Activated naive CD4-positive, alpha-beta T cell (primary cell): ENCODE measurements around the gene NF1.
"Not testable (repeated sequence)": the region's sequence is repeated elsewhere in the genome, so short reads cannot be mapped to it uniquely, and the experiment has no call there.

ENCODE experiments used
- DNase-seq, 4 experiments: peaks; one replicate each; lab custom pipeline; 2025; lab: John Stamatoyannopoulos, UW

Gene NF1

GRCh38 chr17:31254654-31255053 is 159.9 kb downstream of the NF1 start:
- no peak for DNase-seq

GRCh38 chr17:31256936-31257335 is 162.2 kb downstream of the NF1 start:
- DNase-seq, result no peak

GRCh38 chr17:31260151-31260550 is 165.4 kb downstream of the NF1 start:
- DNase-seq, result no peak

GRCh38 chr17:31261601-31262000 is 166.8 kb downstream of the NF1 start:
- no peak for DNase-seq

- DNase-seq, result not testable (repeated sequence)
Measured at GRCh38 chr17:31262923-31263322, 168.1 kb downstream of the NF1 start.

GRCh38 chr17:31266042-31266441 is 171.3 kb downstream of the NF1 start:
- DNase-seq, result no peak

- no peak for DNase-seq
Measured at GRCh38 chr17:31269036-31269577, 174.3 kb downstream of the NF1 start.

GRCh38 chr17:31269578-31269983 is 174.8 kb downstream of the NF1 start:
- DNase-seq, result no peak

- DNase-seq, result no peak
Measured at GRCh38 chr17:31272236-31272635, 177.5 kb downstream of the NF1 start.

- DNase-seq, result no peak
Measured at GRCh38 chr17:31272803-31273202, 178.0 kb downstream of the NF1 start.

GRCh38 chr17:31273516-31273915 is 178.7 kb downstream of the NF1 start:
- DNase-seq, result no peak

GRCh38 chr17:31274252-31274651 is 179.5 kb downstream of the NF1 start:
- no peak for DNase-seq

- no peak for DNase-seq
Measured at GRCh38 chr17:31275116-31275515, 180.3 kb downstream of the NF1 start.

GRCh38 chr17:31279401-31279800 is 184.6 kb downstream of the NF1 start:
- no peak for DNase-seq

GRCh38 chr17:31281061-31281460 is 186.3 kb downstream of the NF1 start:
- no peak for DNase-seq

GRCh38 chr17:31283841-31284240 is 189.1 kb downstream of the NF1 start:
- DNase-seq, result no peak

- no peak for DNase-seq
Measured at GRCh38 chr17:31286587-31286986, 191.8 kb downstream of the NF1 start.

- not testable (repeated sequence) for DNase-seq
Measured at GRCh38 chr17:31287932-31288331, 193.2 kb downstream of the NF1 start.

GRCh38 chr17:31289790-31290189 is 195.0 kb downstream of the NF1 start:
- no peak for DNase-seq

- DNase-seq, result no peak
Measured at GRCh38 chr17:31291820-31292219, 197.0 kb downstream of the NF1 start.

GRCh38 chr17:31293581-31293980 is 198.8 kb downstream of the NF1 start:
- DNase-seq, result no peak

- DNase-seq, result no peak
Measured at GRCh38 chr17:31294231-31294630, 199.5 kb downstream of the NF1 start.

GRCh38 chr17:31294820-31295488 is 200.2 kb downstream of the NF1 start:
- no peak for DNase-seq

- no peak for DNase-seq
Measured at GRCh38 chr17:31295489-31295871, 200.7 kb downstream of the NF1 start.
